Liver (tissue), 3 donors: ENCODE data around the gene CDKL1.

Experiments used
- CTCF ChIP-seq: fragments of 150-350 bp; IDR thresholded peaks from 2 replicates; pipeline ENCODE4 v1.5.1; 2017; ENCODE audit warnings: improper control_type of control experiment, low read depth, low read length; ENCODE audit not compliant: missing input control
- EGR1 ChIP-seq, 2 donors: IDR thresholded peaks; 2 replicates each; pipeline ENCODE4 v1.6.1; 2016 to 2018; ENCODE audit warnings: antibody characterized with exemption in 2 of 2, low read depth in 2 of 2
- GABPA ChIP-seq, 2 donors: IDR thresholded peaks in 1 of 2; conservative IDR thresholded peaks in 1 of 2; 2 replicates each; pipeline ENCODE4 v1.6.1; 2016; ENCODE audit warnings: antibody characterized with exemption in 2 of 2, mild to moderate bottlenecking in 1 of 2, moderate library complexity in 1 of 2
- JUND ChIP-seq, 2 donors: IDR thresholded peaks; 2 replicates each; pipeline ENCODE4 v1.6.1; 2016; ENCODE audit warnings: antibody characterized with exemption in 2 of 2
- MAX ChIP-seq: IDR thresholded peaks from 2 replicates; pipeline ENCODE4 v1.6.1; 2016; ENCODE audit warnings: antibody characterized with exemption
- REST ChIP-seq: IDR thresholded peaks from 2 replicates; pipeline ENCODE4 v1.6.1; 2016; ENCODE audit warnings: antibody characterized with exemption, mild to moderate bottlenecking
- TAF1 ChIP-seq: conservative IDR thresholded peaks from 2 replicates; pipeline ENCODE4 v1.6.1; 2016; ENCODE audit warnings: antibody characterized with exemption, mild to moderate bottlenecking
- YY1 ChIP-seq: IDR thresholded peaks from 2 replicates; pipeline ENCODE4 v1.6.1; 2016; ENCODE audit warnings: antibody characterized with exemption, mild to moderate bottlenecking
- donor health status: healthy.
- donor health status: healthy.

GRCh38 chr14:50343434-50343833 is 53.2 kb downstream of the CDKL1 start:
- TF ChIP-seq CTCF (no peak), MAX (no peak), YY1 (no peak), JUND (IDR thresholded peaks at IDR 0.05) (no peak), TAF1 (no peak), REST (no peak), GABPA (IDR thresholded peaks at IDR 0.05 in 1 of 2, conservative IDR thresholded peaks at IDR 0.05 in 1 of 2) (no peak), EGR1 (IDR thresholded peaks at IDR 0.05; ENCODE audit: low read depth in 2 of 2) (no peak)
